Neural progenitor cell (in vitro differentiated cells): ENCODE results near the gene UBE4A. TPM values are rescaled to one million over a fixed set of nuclear protein-coding genes. Genes with fewer than 3 reads are reported as not detected.
A peak's percentile ranks its signal among the peaks of the same experiment; 100 is the strongest.
"Not testable (repeated sequence)": the region's sequence is repeated elsewhere in the genome, so short reads cannot be mapped to it uniquely, and the experiment has no call there.

ENCODE experiments used
- DNase-seq: peaks from one replicate; pipeline ENCODE4 v3.0.0-alpha.2; 2016; ENCODE audit warnings: low spot score
- H2AFZ ChIP-seq: fragments of 200-600 bp; sonication (generic); replicated peaks from 2 replicates; pipeline ENCODE4 v1.6.1; 2016; ENCODE audit warnings: antibody characterized with exemption
- H3F3A ChIP-seq: fragments of 200-600 bp; sonication (generic); 2 replicates; pipeline ENCODE4 v1.6.1; 2016; ENCODE audit warnings: antibody characterized with exemption, low read depth
- H3K27ac ChIP-seq: fragments of 200-600 bp; sonication (generic); 2 replicates; pipeline ENCODE4 v1.5.1; 2016; ENCODE audit warnings: mild to moderate bottlenecking
- H3K27me3 ChIP-seq: fragments of 200-600 bp; sonication (generic); 2 replicates; pipeline ENCODE4 v1.6.1; 2016; ENCODE audit warnings: mild to moderate bottlenecking, moderate library complexity
- H3K36me3 ChIP-seq: fragments of 200-600 bp; sonication (generic); 2 replicates; pipeline ENCODE4 v1.5.1; 2016
- H3K4me1 ChIP-seq: fragments of 200-600 bp; sonication (generic); 2 replicates; pipeline ENCODE4 v1.6.1; 2016; ENCODE audit warnings: mixed run types
- H3K4me2 ChIP-seq: fragments of 200-600 bp; sonication (generic); 2 replicates; pipeline ENCODE4 v1.6.1; 2016
- H3K4me3 ChIP-seq: fragments of 200-600 bp; sonication (generic); 2 replicates; pipeline ENCODE4 v1.5.1; 2016
- H3K79me2 ChIP-seq: fragments of 200-600 bp; sonication (generic); 2 replicates; pipeline ENCODE4 v1.6.1; 2016; ENCODE audit warnings: low read depth
- H3K9ac ChIP-seq: fragments of 200-600 bp; sonication (generic); 2 replicates; pipeline ENCODE4 v1.6.1; 2016
- H3K9me3 ChIP-seq: fragments of 200-600 bp; sonication (generic); 2 replicates; pipeline ENCODE4 v1.5.1; 2016; ENCODE audit warnings: low read depth
- H4K20me1 ChIP-seq: fragments of 200-600 bp; sonication (generic); 2 replicates; pipeline ENCODE4 v1.6.1; 2016; ENCODE audit warnings: low read depth
- H3K27ac Mint-ChIP-seq: 3 replicates; pipeline ENCODE4 v1.8.0; 2021; ENCODE audit warnings: mixed read lengths
- H3K27me3 Mint-ChIP-seq: 2 replicates; pipeline ENCODE4 v1.8.0; 2022; ENCODE audit warnings: low read depth, mild to moderate bottlenecking, inconsistent platforms, moderate library complexity, mixed read lengths; ENCODE audit not compliant: insufficient read depth
- H3K36me3 Mint-ChIP-seq: 3 replicates; pipeline ENCODE4 v1.8.0; 2021; ENCODE audit warnings: mixed read lengths
- H3K4me1 Mint-ChIP-seq: 3 replicates; pipeline ENCODE4 v1.8.0; 2021; ENCODE audit warnings: mixed read lengths
- H3K4me3 Mint-ChIP-seq: 3 replicates; pipeline ENCODE4 v1.8.0; 2021; ENCODE audit warnings: mild to moderate bottlenecking, moderate library complexity, mixed read lengths
- H3K9me3 Mint-ChIP-seq: 3 replicates; pipeline ENCODE4 v1.8.0; 2020; ENCODE audit warnings: mixed read lengths
- CTCF ChIP-seq: fragments of 200-600 bp; sonication (generic); IDR thresholded peaks from 2 replicates; pipeline ENCODE4 v1.5.1; 2017; ENCODE audit warnings: antibody characterized with exemption, mild to moderate bottlenecking
- EZH2 ChIP-seq: fragments of 200-600 bp; sonication (generic); IDR thresholded peaks from 2 replicates; pipeline ENCODE4 v1.6.1; 2017; ENCODE audit warnings: antibody characterized with exemption, mild to moderate bottlenecking, moderate library complexity
- EZH2phosphoT487 ChIP-seq: fragments of 200-600 bp; sonication (generic); IDR thresholded peaks from 2 replicates; pipeline ENCODE4 v1.6.1; 2017; ENCODE audit warnings: antibody characterized with exemption
- total RNA-seq: library from RNA; depleted of rRNA; stranded (reverse); fragments of >200 nt; gene quantifications from 2 replicates; pipeline ENCODE4 v1.2.3, GENCODE V29; 2015; ENCODE audit warnings: low replicate concordance

Gene UBE4A
- total RNA-seq, 1 donor from 2014 or later = 45.0 TPM

GRCh38 chr11:118401151-118401879 is 41.9 kb downstream of the UBE4A start, which contains the start of gene ATP5MG:
Gene ATP5MG (plus strand): TSS chr11:118401606. CDS start chr11:118401666, 60 bp downstream.
- peaks cover 50% of the 10 kb centered on the region for H3K79me2 ChIP-seq
- no peak within 1 kb of the TSS for H3K27ac ChIP-seq
- Mint-ChIP-seq H3K4me1 (peaks cover 24% of the 10 kb centered on the region), H3K9me3 (no peaks in the 10 kb centered on the region), H3K4me3 (peak within 1 kb of the TSS; percentile 96), H3K27me3 (no peaks in the 10 kb centered on the region), H3K27ac (peak within 1 kb of the TSS; percentile 100), H3K36me3 (no peaks in the 10 kb centered on the region)
- peaks cover 28% of the 10 kb centered on the region for H4K20me1 ChIP-seq
- peak; percentile 20 for TF ChIP-seq CTCF
- no peak for TF ChIP-seq EZH2phosphoT487
- no peaks in the 10 kb centered on the region for H3K4me1 ChIP-seq
- H3K4me3 ChIP-seq = peak within 1 kb of the TSS; percentile 85
- peak; percentile 96 for DNase-seq
- peaks cover 23% of the 10 kb centered on the region for H3F3A ChIP-seq
- no peaks in the 10 kb centered on the region for H3K36me3 ChIP-seq
- no peaks in the 10 kb centered on the region for H3K9me3 ChIP-seq
- H3K27me3 ChIP-seq = no peaks in the 10 kb centered on the region
- H3K4me2 ChIP-seq = peak within 1 kb of the TSS; percentile 90
- H2AFZ ChIP-seq = peak within 1 kb of the TSS; percentile 99
- peak within 1 kb of the TSS; percentile 80 for H3K9ac ChIP-seq

GRCh38 chr11:118401880-118402590 is 42.6 kb downstream of the UBE4A start:
- H3K36me3 Mint-ChIP-seq = peaks cover 3% of the 10 kb centered on the region
- Histone ChIP-seq H3K79me2 (peaks cover 58% of the 10 kb centered on the region), H3K4me3 (peak overlapping the region; percentile 85), H3K27me3 (no peaks in the 10 kb centered on the region), H4K20me1 (peaks cover 28% of the 10 kb centered on the region), H3F3A (peaks cover 23% of the 10 kb centered on the region), H3K9ac (peak overlapping the region; percentile 80), H3K4me1 (no peaks in the 10 kb centered on the region), H3K36me3 (no peaks in the 10 kb centered on the region), H2AFZ (peak overlapping the region; percentile 99), H3K27ac (no peak overlapping the region), H3K9me3 (no peaks in the 10 kb centered on the region), H3K4me2 (peak overlapping the region; percentile 90)
- H3K9me3 Mint-ChIP-seq = no peaks in the 10 kb centered on the region
- peaks cover 24% of the 10 kb centered on the region for H3K4me1 Mint-ChIP-seq
- no peaks in the 10 kb centered on the region for H3K27me3 Mint-ChIP-seq
- peak overlapping the region; percentile 96 for H3K4me3 Mint-ChIP-seq
- TF ChIP-seq EZH2 (no peak), CTCF (no peak), EZH2phosphoT487 (no peak)
- DNase-seq = peak; percentile 13
- H3K27ac Mint-ChIP-seq = peak overlapping the region; percentile 76

GRCh38 chr11:118402594-118402993 is 43.2 kb downstream of the UBE4A start:
- not testable (repeated sequence) for H2AFZ ChIP-seq, H3K36me3 Mint-ChIP-seq, H3K27ac ChIP-seq, H3K27ac Mint-ChIP-seq, H3K27me3 Mint-ChIP-seq, H3K27me3 ChIP-seq, H3K4me1 ChIP-seq, H3K36me3 ChIP-seq, H3K9ac ChIP-seq, DNase-seq, H3K9me3 Mint-ChIP-seq, H3K9me3 ChIP-seq
- H3K4me2 ChIP-seq = peak overlapping the region; percentile 90
- peaks cover 61% of the 10 kb centered on the region for H3K79me2 ChIP-seq
- peak overlapping the region; percentile 85 for H3K4me3 ChIP-seq
- Mint-ChIP-seq H3K4me1 (peaks cover 24% of the 10 kb centered on the region), H3K4me3 (peak overlapping the region; percentile 96)
- H3F3A ChIP-seq = peaks cover 23% of the 10 kb centered on the region
- H4K20me1 ChIP-seq = peaks cover 28% of the 10 kb centered on the region
